Keratinocyte (primary cell): ENCODE measurements around the gene PRKAB2. TPM values are rescaled to one million over a fixed set of nuclear protein-coding genes. Genes with fewer than 3 reads are reported as not detected.

Experiments used
- DNase-seq: peaks from one replicate; pipeline ENCODE4 v3.0.0-alpha.2; 2011; ENCODE audit warnings: low read depth, missing footprints, low spot score
- FAIRE-seq: peaks from 2 replicates; lab custom pipeline; 2011; peaks lifted over from hg19 to GRCh38; lab: Jason Lieb, UNC
- H2AFZ ChIP-seq: 2 replicates; pipeline ENCODE4 v1.6.0; 2012; ENCODE audit warnings: low read length, control low read depth, inconsistent platforms; ENCODE audit not compliant: control insufficient read depth
- H3K27ac ChIP-seq: 2 replicates; pipeline ENCODE4 v1.5.1; 2011; ENCODE audit warnings: low read length; ENCODE audit not compliant: control insufficient read depth, insufficient read depth
- H3K27me3 ChIP-seq: 3 replicates; pipeline ENCODE4 v1.6.0; 2011; ENCODE audit warnings: low read length; ENCODE audit not compliant: control insufficient read depth, insufficient read depth; ENCODE audit errors: extremely low read depth
- H3K36me3 ChIP-seq, 2 experiments: 2 replicates in 1 of 2; 3 replicates in 1 of 2; pipeline ENCODE4 v1.5.1; 2011; ENCODE audit warnings: low read length in 2 of 2, mild to moderate bottlenecking in 1 of 2; ENCODE audit not compliant: control insufficient read depth in 2 of 2, insufficient read depth in 2 of 2; ENCODE audit errors: extremely low read depth in 1 of 2
- H3K4me1 ChIP-seq: 3 replicates; pipeline ENCODE4 v1.5.1; 2011; ENCODE audit warnings: low read length; ENCODE audit not compliant: control insufficient read depth, insufficient read depth; ENCODE audit errors: extremely low read depth
- H3K4me2 ChIP-seq: 3 replicates; pipeline ENCODE4 v1.6.0; 2011; ENCODE audit warnings: low read depth, low read length; ENCODE audit not compliant: control insufficient read depth, insufficient read depth; ENCODE audit errors: extremely low read depth
- H3K4me3 ChIP-seq, 3 experiments: fragments of 200-600 bp in 1 of 3; sonication (generic) in 1 of 3; 2 replicates in 2 of 3; 3 replicates in 1 of 3; pipeline ENCODE4 v1.5.1; 2011 to 2016; ENCODE audit warnings: low read length in 3 of 3, mild to moderate bottlenecking in 3 of 3, control low read depth in 2 of 3, inconsistent platforms in 1 of 3, low read depth in 1 of 3, mixed read lengths in 1 of 3, mixed run types in 1 of 3, moderate library complexity in 1 of 3; ENCODE audit not compliant: control insufficient read depth in 2 of 3, insufficient read depth in 2 of 3; ENCODE audit errors: extremely low read depth in 1 of 3
- H3K79me2 ChIP-seq: 2 replicates; pipeline ENCODE4 v1.6.0; 2012; ENCODE audit warnings: low read length; ENCODE audit not compliant: control insufficient read depth, insufficient read depth
- H3K9ac ChIP-seq: 3 replicates; pipeline ENCODE4 v1.6.0; 2011; ENCODE audit warnings: low read length; ENCODE audit not compliant: control insufficient read depth, insufficient read depth; ENCODE audit errors: extremely low read depth
- H3K9me1 ChIP-seq: 3 replicates; pipeline ENCODE4 v1.6.0; 2011; ENCODE audit warnings: low read length; ENCODE audit not compliant: control insufficient read depth, insufficient read depth; ENCODE audit errors: extremely low read depth
- H3K9me3 ChIP-seq: 2 replicates; pipeline ENCODE4 v1.5.1; 2012; ENCODE audit warnings: low read depth, low read length; ENCODE audit not compliant: control insufficient read depth
- H4K20me1 ChIP-seq: 3 replicates; pipeline ENCODE4 v1.6.0; 2011; ENCODE audit warnings: low read length; ENCODE audit not compliant: control insufficient read depth, insufficient read depth; ENCODE audit errors: extremely low read depth
- EZH2 ChIP-seq: IDR thresholded peaks from one replicate; pipeline ENCODE4 v1.6.1; 2012; ENCODE audit warnings: inconsistent platforms, mild to moderate bottlenecking, low read length, moderate library complexity
- dilution Hi-C: fragments of 300-500 bp; cut with MboI; formaldehyde crosslinking; loops from one replicate; pipeline ENCODE4 v1.7.0; 2020; ENCODE audit warnings: low sequenced_read_pairs; ENCODE audit not compliant: extremely low pct_ligation_motif_present
- polyA plus RNA-seq, 5 experiments: library from polyadenylated mRNA; depleted of rRNA in 3 of 5; stranded (reverse) in 3 of 5; stranded (forward) in 1 of 5; unstranded in 1 of 5; fragments of >200 nt; gene quantifications; 1 replicate in 1 of 5; 2 replicates in 3 of 5; 3 replicates in 1 of 5; pipeline versions ENCODE4 v1.2.1 to v1.2.3, GENCODE V29; 2011 to 2012; ENCODE audit warnings: missing spikeins in 2 of 5, low read depth in 1 of 5, low replicate concordance in 1 of 5
- TF ChIP-seq, protein P1 (sequence below), 3 experiments: IDR thresholded peaks in 1 of 3; conservative IDR thresholded peaks in 1 of 3; optimal IDR thresholded peaks in 1 of 3; 2 replicates in 2 of 3; 3 replicates in 1 of 3; pipeline versions ENCODE3 to v1.5.1; 2011; ENCODE audit warnings: low read length in 3 of 3, mild to moderate bottlenecking in 3 of 3, moderate library complexity in 2 of 3, control low read depth in 1 of 3, inconsistent platforms in 1 of 3; ENCODE audit not compliant: insufficient read depth in 2 of 3; ENCODE audit errors: extremely low read depth in 1 of 3

Gene PRKAB2
- polyA plus RNA-seq, 1 donor (not counting 4 experiments of a cell fraction or from before 2014, with no cell fraction given): 39.9 TPM

DNA sequence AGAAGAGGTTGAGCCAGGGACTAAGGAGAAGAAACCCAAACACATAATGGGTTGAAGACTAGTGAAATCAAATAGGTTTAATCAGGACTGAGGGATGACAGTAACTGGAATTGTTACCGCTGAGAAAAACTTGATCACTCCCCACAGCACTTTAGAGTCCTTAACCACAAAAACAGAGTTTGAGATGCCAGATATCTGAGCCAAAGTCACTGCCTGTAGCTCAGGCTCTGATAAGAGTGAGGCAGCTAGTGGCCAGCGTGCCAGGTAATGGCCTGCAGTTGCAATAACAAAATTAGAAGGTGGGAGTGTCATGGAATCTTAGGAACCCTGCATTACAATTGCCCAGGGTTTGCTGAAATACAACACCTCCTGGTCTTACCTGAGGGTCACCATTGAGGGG lies 48.0 kb downstream of the PRKAB2 start:
- Histone ChIP-seq H2AFZ (no peak overlapping the region), H3K9me1 (no peaks in the 10 kb centered on the region), H3K27me3 (peaks cover 3% of the 10 kb centered on the region), H3K27ac (no peak overlapping the region), H3K79me2 (no peaks in the 10 kb centered on the region), H3K4me3 (no peak overlapping the region), H3K9ac (no peak overlapping the region), H3K9me3 (no peaks in the 10 kb centered on the region), H3K36me3 (no peaks in the 10 kb centered on the region), H3K4me1 (no peaks in the 10 kb centered on the region), H3K4me2 (no peak overlapping the region), H4K20me1 (no peaks in the 10 kb centered on the region)
- TF ChIP-seq, protein P1, sequence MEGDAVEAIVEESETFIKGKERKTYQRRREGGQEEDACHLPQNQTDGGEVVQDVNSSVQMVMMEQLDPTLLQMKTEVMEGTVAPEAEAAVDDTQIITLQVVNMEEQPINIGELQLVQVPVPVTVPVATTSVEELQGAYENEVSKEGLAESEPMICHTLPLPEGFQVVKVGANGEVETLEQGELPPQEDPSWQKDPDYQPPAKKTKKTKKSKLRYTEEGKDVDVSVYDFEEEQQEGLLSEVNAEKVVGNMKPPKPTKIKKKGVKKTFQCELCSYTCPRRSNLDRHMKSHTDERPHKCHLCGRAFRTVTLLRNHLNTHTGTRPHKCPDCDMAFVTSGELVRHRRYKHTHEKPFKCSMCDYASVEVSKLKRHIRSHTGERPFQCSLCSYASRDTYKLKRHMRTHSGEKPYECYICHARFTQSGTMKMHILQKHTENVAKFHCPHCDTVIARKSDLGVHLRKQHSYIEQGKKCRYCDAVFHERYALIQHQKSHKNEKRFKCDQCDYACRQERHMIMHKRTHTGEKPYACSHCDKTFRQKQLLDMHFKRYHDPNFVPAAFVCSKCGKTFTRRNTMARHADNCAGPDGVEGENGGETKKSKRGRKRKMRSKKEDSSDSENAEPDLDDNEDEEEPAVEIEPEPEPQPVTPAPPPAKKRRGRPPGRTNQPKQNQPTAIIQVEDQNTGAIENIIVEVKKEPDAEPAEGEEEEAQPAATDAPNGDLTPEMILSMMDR (optimal IDR thresholded peaks at IDR 0.05 in 1 of 3, IDR thresholded peaks at IDR 0.05 in 1 of 3, conservative IDR thresholded peaks at IDR 0.05 in 1 of 3; ENCODE audit: extremely low read depth in 1 of 3, insufficient read depth in 2 of 3, low read length in 3 of 3): no peak
- TF ChIP-seq EZH2: no peak
- dilution Hi-C loops: no loop called here
- DNase-seq (no peak), FAIRE-seq (no peak)

DNA sequence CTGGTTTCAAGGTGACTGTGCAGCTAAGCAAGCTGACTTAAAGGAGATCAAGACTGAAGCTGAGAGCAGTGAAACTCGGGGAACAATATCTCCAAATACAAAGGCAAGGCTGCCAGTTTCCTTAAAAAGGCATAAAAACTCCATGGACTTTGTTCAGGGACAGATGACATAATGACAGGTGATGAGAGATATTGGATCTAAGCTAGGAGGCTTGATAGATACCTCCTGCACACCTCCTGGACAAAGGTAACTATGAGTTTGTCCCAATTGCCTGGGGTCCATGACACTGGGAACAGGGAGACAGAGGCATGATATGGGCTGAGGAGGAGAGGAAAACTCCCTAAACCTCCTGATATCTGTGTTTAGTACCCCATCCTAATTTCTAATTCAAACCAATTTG lies 55.2 kb downstream of the PRKAB2 start:
- H3K27me3 ChIP-seq: peaks cover 3% of the 10 kb centered on the region
- no peaks in the 10 kb centered on the region for H4K20me1 ChIP-seq
- H2AFZ ChIP-seq: no peak overlapping the region
- H3K79me2 ChIP-seq: no peaks in the 10 kb centered on the region
- no peaks in the 10 kb centered on the region for H3K9me3 ChIP-seq
- H3K27ac ChIP-seq: no peak overlapping the region
- DNase-seq (no peak), FAIRE-seq (no peak)
- no peak overlapping the region for H3K4me3 ChIP-seq
- no peaks in the 10 kb centered on the region for H3K36me3 ChIP-seq
- H3K4me1 ChIP-seq: no peaks in the 10 kb centered on the region
- dilution Hi-C loops: no loop called here
- no peak overlapping the region for H3K4me2 ChIP-seq
- no peak for TF ChIP-seq EZH2
- TF ChIP-seq, protein P1 (optimal IDR thresholded peaks at IDR 0.05 in 1 of 3, IDR thresholded peaks at IDR 0.05 in 1 of 3, conservative IDR thresholded peaks at IDR 0.05 in 1 of 3; ENCODE audit: extremely low read depth in 1 of 3, insufficient read depth in 2 of 3, low read length in 3 of 3): no peak
- H3K9ac ChIP-seq: no peak overlapping the region
- H3K9me1 ChIP-seq: no peaks in the 10 kb centered on the region
